Astrocyte (in vitro differentiated cells and primary cell): Measurements from ENCODE around the gene MRAP2. TPM values are rescaled to one million over a fixed set of nuclear protein-coding genes. Genes with fewer than 3 reads are reported as not detected.

Source experiments
- DNase-seq: peaks from one replicate; pipeline ENCODE4 v3.0.0-alpha.2; 2010; ENCODE audit warnings: low read depth
- FAIRE-seq: peaks from 2 replicates; lab custom pipeline; 2011; peaks lifted over from hg19 to GRCh38; lab: Jason Lieb, UNC
- H2AFZ ChIP-seq: 2 replicates; pipeline ENCODE4 v1.6.0; 2012; ENCODE audit warnings: low read depth, low read length, inconsistent platforms
- H3K27ac ChIP-seq: 2 replicates; pipeline ENCODE4 v1.5.1; 2011; ENCODE audit warnings: low read depth, low read length, inconsistent platforms
- H3K27me3 ChIP-seq: 2 replicates; pipeline ENCODE4 v1.6.0; 2011; ENCODE audit warnings: low read length, inconsistent platforms; ENCODE audit not compliant: insufficient read depth
- H3K36me3 ChIP-seq: 2 replicates; pipeline ENCODE4 v1.5.1; 2011; ENCODE audit warnings: low read length, inconsistent platforms; ENCODE audit not compliant: insufficient read depth
- H3K4me1 ChIP-seq: 2 replicates; pipeline ENCODE4 v1.5.1; 2011; ENCODE audit warnings: low read length, inconsistent platforms; ENCODE audit not compliant: insufficient read depth
- H3K4me2 ChIP-seq: 2 replicates; pipeline ENCODE4 v1.6.0; 2012; ENCODE audit warnings: low read length, inconsistent platforms
- H3K4me3 ChIP-seq: 2 replicates; pipeline ENCODE4 v1.5.1; 2011; ENCODE audit warnings: low read depth, mild to moderate bottlenecking, low read length, inconsistent platforms; ENCODE audit not compliant: insufficient read depth
- H3K79me2 ChIP-seq: 2 replicates; pipeline ENCODE4 v1.6.0; 2012; ENCODE audit warnings: mild to moderate bottlenecking, low read length, inconsistent platforms; ENCODE audit not compliant: insufficient read depth
- H3K9ac ChIP-seq: 2 replicates; pipeline ENCODE4 v1.6.0; 2012; ENCODE audit warnings: mild to moderate bottlenecking, low read length, inconsistent platforms
- H3K9me3 ChIP-seq: 2 replicates; pipeline ENCODE4 v1.5.1; 2012; ENCODE audit warnings: low read depth, mild to moderate bottlenecking, low read length, inconsistent platforms; ENCODE audit not compliant: insufficient read depth
- H4K20me1 ChIP-seq: 2 replicates; pipeline ENCODE4 v1.6.0; 2012; ENCODE audit warnings: low read length, inconsistent platforms; ENCODE audit not compliant: insufficient read depth
- H3K27ac Mint-ChIP-seq: one replicate; pipeline ENCODE4 v1.8.0; 2021; ENCODE audit warnings: mild to moderate bottlenecking, mixed read lengths; ENCODE audit not compliant: unreplicated experiment
- H3K27me3 Mint-ChIP-seq: one replicate; pipeline ENCODE4 v1.8.0; 2021; ENCODE audit warnings: low read depth, mixed read lengths; ENCODE audit not compliant: unreplicated experiment
- H3K36me3 Mint-ChIP-seq: one replicate; pipeline ENCODE4 v1.8.0; 2021; ENCODE audit warnings: low read depth, mixed read lengths; ENCODE audit not compliant: unreplicated experiment
- H3K4me1 Mint-ChIP-seq: one replicate; pipeline ENCODE4 v1.8.0; 2021; ENCODE audit warnings: low read depth, mixed read lengths; ENCODE audit not compliant: unreplicated experiment
- H3K4me3 Mint-ChIP-seq: one replicate; pipeline ENCODE4 v1.8.0; 2021; ENCODE audit warnings: mild to moderate bottlenecking, moderate library complexity, mixed read lengths; ENCODE audit not compliant: unreplicated experiment
- H3K9me3 Mint-ChIP-seq: one replicate; pipeline ENCODE4 v1.8.0; 2021; ENCODE audit warnings: mild to moderate bottlenecking, mixed read lengths; ENCODE audit not compliant: unreplicated experiment
- CTCF ChIP-seq: IDR thresholded peaks from 2 replicates; pipeline ENCODE4 v1.5.1; 2011; ENCODE audit warnings: low read depth, mild to moderate bottlenecking, inconsistent platforms, low read length, moderate library complexity; ENCODE audit not compliant: insufficient read depth
- EZH2 ChIP-seq: IDR thresholded peaks from 2 replicates; pipeline ENCODE4 v1.6.1; 2012; ENCODE audit warnings: mild to moderate bottlenecking, low read length, inconsistent platforms; ENCODE audit not compliant: insufficient read depth
- total RNA-seq: library from RNA; stranded (reverse); gene quantifications from 2 replicates; pipeline ENCODE4 v1.2.1, GENCODE V29; 2021

Gene MRAP2
- total RNA-seq, 1 donor from 2014 or later: 0.20 TPM

GRCh38 chr6:84061613-84062398, 28.2 kb downstream of the MRAP2 start:
- peaks cover 2% of the 10 kb centered on the region for H3K4me1 Mint-ChIP-seq
- no peaks in the 10 kb centered on the region for H3K79me2 ChIP-seq
- H3K27ac ChIP-seq: no peak overlapping the region
- no peak for TF ChIP-seq CTCF
- no peak for TF ChIP-seq EZH2
- no peaks in the 10 kb centered on the region for H3K36me3 Mint-ChIP-seq
- peaks cover 2% of the 10 kb centered on the region for H3K27me3 ChIP-seq
- no peak for DNase-seq
- H4K20me1 ChIP-seq: no peaks in the 10 kb centered on the region
- no peaks in the 10 kb centered on the region for H3K4me1 ChIP-seq
- no peak overlapping the region for H3K9ac ChIP-seq
- no peaks in the 10 kb centered on the region for H3K36me3 ChIP-seq
- peaks cover 1% of the 10 kb centered on the region for H3K27me3 Mint-ChIP-seq
- H3K9me3 ChIP-seq: no peaks in the 10 kb centered on the region
- no peak for FAIRE-seq
- no peak overlapping the region for H3K4me3 ChIP-seq
- H2AFZ ChIP-seq: no peak overlapping the region
- H3K9me3 Mint-ChIP-seq: no peaks in the 10 kb centered on the region
- no peak overlapping the region for H3K4me3 Mint-ChIP-seq
- no peak overlapping the region for H3K27ac Mint-ChIP-seq
- H3K4me2 ChIP-seq: no peak overlapping the region

GRCh38 chr6:84062519-84063154, 29.1 kb downstream of the MRAP2 start:
- no peak for FAIRE-seq
- Mint-ChIP-seq H3K27me3 (peaks cover 1% of the 10 kb centered on the region), H3K27ac (no peak overlapping the region), H3K4me3 (no peak overlapping the region), H3K9me3 (no peaks in the 10 kb centered on the region), H3K36me3 (no peaks in the 10 kb centered on the region), H3K4me1 (peaks cover 2% of the 10 kb centered on the region)
- Histone ChIP-seq H4K20me1 (no peaks in the 10 kb centered on the region), H3K4me3 (no peak overlapping the region), H3K79me2 (no peaks in the 10 kb centered on the region), H3K4me2 (no peak overlapping the region), H3K9ac (no peak overlapping the region), H3K27ac (no peak overlapping the region), H2AFZ (no peak overlapping the region), H3K4me1 (no peaks in the 10 kb centered on the region), H3K36me3 (no peaks in the 10 kb centered on the region), H3K27me3 (no peaks in the 10 kb centered on the region), H3K9me3 (no peaks in the 10 kb centered on the region)
- no peak for TF ChIP-seq CTCF
- no peak for TF ChIP-seq EZH2
- no peak for DNase-seq
